Metanephros (tissue), 2 donors: ENCODE data around the gene RABGAP1. TPM values are rescaled to one million over a fixed set of nuclear protein-coding genes. Genes with fewer than 3 reads are reported as not detected.

Experiments
- small RNA-seq: library from RNA; depleted of rRNA; stranded (forward); fragments of <200 nt; gene quantifications from one replicate; pipeline ENCODE3, GENCODE V24; 2014; ENCODE audit warnings: low replicate concordance
- total RNA-seq: library from RNA; depleted of rRNA; stranded (reverse); fragments of >200 nt; gene quantifications from one replicate; pipeline ENCODE4 v1.2.3, GENCODE V29; 2014

The RABGAP1 gene
- total RNA-seq: 90.4 TPM

GRCh38 chr9:122940749-122941581 is at the start of gene RABGAP1:
RABGAP1 (plus strand) TSS chr9:122941020; CDS start chr9:122957060, 16,040 bp downstream.

GRCh38 chr9:122904823-122905710 is 35.8 kb upstream of the RABGAP1 start, which contains the start of gene RC3H2:
RC3H2 (minus strand) TSS chr9:122905359; CDS start chr9:122897509, 7,850 bp downstream.

GRCh38 chr9:122912964-122913673 is 27.7 kb upstream of the RABGAP1 start, which contains the start of gene ZBTB6:
ZBTB6 (minus strand) TSS chr9:122913323; CDS start chr9:122912072, 1,251 bp downstream.

GRCh38 chr9:122931226-122932121 is 9.3 kb upstream of the RABGAP1 start, which contains the start of gene ZBTB26:
ZBTB26 (minus strand) TSS chr9:122931512; CDS start chr9:122919934, 11,578 bp downstream.

GRCh38 chr9:123033352-123033751 is 92.5 kb downstream of the RABGAP1 start, which contains the start of gene GPR21:
GPR21 (plus strand) TSS chr9:123033667; CDS start chr9:123034567, 900 bp downstream.

Small RNA genes within 50 kb of the gene (small RNA-seq; reads per million reads assigned to genes)
- gene GPR21 (not detected), gene RNY1P15 (not detected)

Other genes with a start within 250 kb of the RABGAP1 start
- gene OR1L4, start 217.0 kb upstream of the RABGAP1 start, total RNA-seq: not detected
- not detected for gene OR1L6, start 198.7 kb upstream of the RABGAP1 start, total RNA-seq
- not detected for gene OR5C1, start 152.1 kb upstream of the RABGAP1 start, total RNA-seq
- gene OR1K1, start 140.9 kb upstream of the RABGAP1 start, total RNA-seq: not detected
- 25.3 TPM for gene PDCL, start 112.4 kb upstream of the RABGAP1 start, total RNA-seq
- 56.8 TPM for gene RC3H2, start 35.7 kb upstream of the RABGAP1 start, total RNA-seq
- gene ZBTB6, start 27.7 kb upstream of the RABGAP1 start, total RNA-seq: 14.2 TPM
- 11.2 TPM for gene ZBTB26, start 9.5 kb upstream of the RABGAP1 start, total RNA-seq
- gene GPR21, start 92.6 kb downstream of the RABGAP1 start, total RNA-seq: 7.9 TPM